GM18858 (cell line): ENCODE data around the gene CDK5RAP3.
"Not testable (repeated sequence)": the region's sequence is repeated elsewhere in the genome, so short reads cannot be mapped to it uniquely, and the experiment has no call there.

ENCODE experiments used
- ATAC-seq: cut with Tn5 transposase; IDR thresholded peaks from one replicate; pipeline ENCODE4 v1.9.1; 2021; ENCODE audit not compliant: unreplicated experiment

CDK5RAP3 gene

GRCh38 chr17:47996201-47996600 is 25.3 kb downstream of the CDK5RAP3 start:
- ATAC-seq = no peak

- no peak for ATAC-seq
Measured at GRCh38 chr17:47997586-47997985, 26.7 kb downstream of the CDK5RAP3 start.

DNA sequence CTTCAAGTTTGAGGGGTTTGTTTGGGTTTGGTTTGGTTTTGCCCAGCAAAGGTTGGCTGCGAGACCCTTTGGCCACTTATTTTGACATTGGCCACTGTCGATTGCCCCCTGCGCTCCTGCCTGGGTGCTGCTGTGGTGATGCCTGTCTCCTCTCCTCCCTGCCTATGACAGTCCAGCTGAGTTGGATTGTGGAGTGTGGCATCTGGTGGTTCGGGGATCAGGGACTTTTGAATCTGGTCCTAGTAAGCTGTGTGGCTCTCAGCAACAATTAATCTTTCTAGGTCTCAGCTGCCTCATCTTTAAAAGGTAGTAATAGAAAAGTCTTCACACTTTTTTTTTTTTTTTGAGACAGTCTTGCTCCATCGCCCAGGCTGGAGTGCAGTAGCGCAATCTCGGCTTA is 27.1 kb downstream of the CDK5RAP3 start:
- ATAC-seq = no peak

DNA sequence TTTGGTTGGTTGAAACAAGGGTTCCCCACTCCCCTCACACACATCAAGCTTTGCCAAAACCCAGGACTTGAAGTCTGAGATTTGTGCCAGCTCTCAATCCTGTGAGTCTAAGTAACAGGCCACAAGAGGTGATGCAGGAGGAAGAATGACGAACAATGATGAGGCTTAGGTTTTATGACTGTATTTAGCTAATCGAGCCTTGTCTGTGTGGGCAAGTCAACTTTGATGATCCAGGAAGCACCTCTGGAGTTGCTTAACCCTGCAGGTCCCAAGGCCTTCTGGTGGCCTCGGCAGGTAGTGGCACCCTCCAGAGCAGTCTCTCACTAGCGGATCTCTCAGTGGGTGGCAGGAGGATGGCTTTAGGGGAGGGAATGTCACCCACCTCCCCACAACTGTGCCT is 28.7 kb downstream of the CDK5RAP3 start:
- no peak for ATAC-seq

- no peak for ATAC-seq
Measured at GRCh38 chr17:48001197-48001596, 30.3 kb downstream of the CDK5RAP3 start.

DNA sequence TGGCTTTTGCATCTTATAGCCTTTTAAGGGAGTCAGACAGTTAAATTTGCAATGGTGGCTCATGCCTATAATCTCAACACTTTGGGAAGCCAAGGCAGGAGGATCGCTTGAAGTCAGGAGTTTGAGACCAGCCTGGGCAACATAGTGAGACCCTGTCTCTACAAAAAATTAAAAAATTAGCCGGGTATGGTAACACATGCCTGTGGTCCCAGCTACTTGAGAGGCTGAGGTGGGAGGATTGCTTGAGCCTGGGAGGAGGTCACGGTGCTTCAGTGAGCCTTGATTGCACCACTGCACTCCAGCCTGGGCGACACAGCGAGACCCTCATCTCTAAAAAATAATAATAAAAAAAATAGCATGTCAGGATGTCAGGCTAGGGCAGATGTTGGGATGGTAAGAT is 30.7 kb downstream of the CDK5RAP3 start:
- not testable (repeated sequence) for ATAC-seq

- ATAC-seq = peak; percentile 55
Measured at GRCh38 chr17:48002266-48002915, 31.5 kb downstream of the CDK5RAP3 start.

GRCh38 chr17:48002916-48003416 is 32.1 kb downstream of the CDK5RAP3 start:
- ATAC-seq = no peak

- no peak for ATAC-seq
Measured at GRCh38 chr17:48003417-48004151, 32.7 kb downstream of the CDK5RAP3 start.

DNA sequence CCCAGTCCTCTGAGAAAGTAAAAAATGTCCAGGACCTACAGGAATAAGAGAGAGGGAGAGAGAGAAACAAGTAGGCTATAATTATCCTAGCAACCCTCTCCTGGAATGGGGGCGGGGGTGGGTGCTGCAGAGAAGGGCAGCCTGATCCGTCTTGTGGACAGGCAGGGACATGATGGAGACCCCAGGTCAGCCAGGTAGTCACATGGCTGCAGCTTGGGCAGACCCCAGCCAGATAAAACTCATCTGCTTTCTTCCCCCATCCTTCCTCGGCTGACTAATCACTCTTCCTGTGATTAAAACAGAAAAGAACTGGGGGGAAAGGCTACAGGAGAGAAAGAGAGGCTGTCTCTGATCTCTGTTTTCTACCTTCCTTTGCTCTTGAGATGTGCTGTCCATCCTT is 34.1 kb downstream of the CDK5RAP3 start:
- no peak for ATAC-seq

GRCh38 chr17:48006936-48007709 is 36.2 kb downstream of the CDK5RAP3 start:
- ATAC-seq = no peak

DNA sequence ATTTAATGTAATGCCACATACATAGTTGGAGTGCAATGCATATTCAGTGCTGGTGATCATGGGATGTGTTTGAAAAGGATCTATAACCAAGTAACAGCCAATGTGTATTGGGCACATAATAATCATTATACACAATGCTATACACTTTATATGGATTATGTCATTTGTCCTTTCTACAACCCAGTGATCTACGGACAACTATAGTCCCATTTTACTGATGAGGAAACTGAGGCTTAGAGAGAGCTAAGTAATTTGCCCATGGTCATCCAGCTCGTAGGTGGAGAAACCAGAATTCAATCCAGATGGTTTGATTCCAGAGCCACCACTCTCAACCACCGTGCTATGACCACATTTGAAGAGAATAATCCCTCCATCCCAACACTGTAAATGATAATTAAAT is 39.3 kb downstream of the CDK5RAP3 start:
- no peak for ATAC-seq

DNA sequence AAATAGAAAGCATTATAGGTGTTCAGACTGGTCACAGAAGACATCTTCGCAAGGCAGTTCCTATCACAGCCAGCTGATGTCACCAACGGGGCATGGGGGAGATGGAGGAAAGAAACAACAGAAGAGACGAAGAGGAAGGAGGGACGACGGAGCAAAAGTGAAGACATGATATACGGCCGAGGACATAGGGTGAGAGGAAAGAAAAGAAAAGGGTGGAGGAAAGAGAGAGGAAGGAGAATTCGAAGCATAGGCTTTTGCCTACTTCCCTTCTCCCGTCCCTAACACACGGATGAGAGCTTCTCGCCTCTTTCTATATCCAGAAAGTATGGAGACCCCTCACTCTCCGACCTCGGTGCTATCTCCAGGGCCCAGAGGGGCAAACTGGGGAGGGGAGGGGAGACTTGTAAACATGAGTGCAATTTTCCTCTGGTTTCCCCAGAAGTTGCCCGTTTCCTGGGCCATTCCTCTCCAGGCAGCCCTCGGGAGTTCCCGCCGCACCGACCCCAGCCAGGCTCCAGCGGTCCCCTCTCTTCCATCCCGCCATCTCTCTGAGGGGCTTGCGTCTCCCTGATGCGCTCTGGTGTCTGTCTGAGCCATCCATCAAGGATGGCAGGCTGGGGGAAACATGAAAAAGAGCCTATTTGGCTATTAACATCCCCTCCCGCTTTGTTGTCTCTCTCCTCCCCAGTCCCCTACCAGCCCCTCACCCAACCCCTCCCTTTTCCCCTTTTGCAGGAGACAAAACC is 40.7 kb downstream of the CDK5RAP3 start:
- ATAC-seq = no peak

- ATAC-seq = no peak
Measured at GRCh38 chr17:48012151-48012520, 41.2 kb downstream of the CDK5RAP3 start.

DNA sequence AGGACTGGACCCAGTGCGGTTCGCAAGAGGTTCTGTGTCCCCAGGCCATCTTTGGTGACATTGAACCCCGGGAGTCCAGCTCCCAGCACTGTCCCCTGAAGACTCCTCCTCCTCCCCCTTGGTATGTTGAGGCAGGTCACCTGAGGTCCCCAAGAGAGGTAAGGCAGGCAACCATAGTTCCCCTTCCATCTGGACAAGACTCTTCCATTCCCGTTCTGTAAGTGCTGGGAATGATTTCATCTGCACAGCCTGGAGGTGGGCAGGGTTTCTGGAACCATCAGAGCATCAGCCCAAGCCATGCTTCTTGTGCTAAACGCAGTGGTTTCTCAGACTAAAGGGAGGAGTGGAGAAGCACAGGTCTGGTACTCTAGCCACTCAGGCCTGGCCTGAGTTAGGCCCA is 41.7 kb downstream of the CDK5RAP3 start:
- ATAC-seq = no peak

DNA sequence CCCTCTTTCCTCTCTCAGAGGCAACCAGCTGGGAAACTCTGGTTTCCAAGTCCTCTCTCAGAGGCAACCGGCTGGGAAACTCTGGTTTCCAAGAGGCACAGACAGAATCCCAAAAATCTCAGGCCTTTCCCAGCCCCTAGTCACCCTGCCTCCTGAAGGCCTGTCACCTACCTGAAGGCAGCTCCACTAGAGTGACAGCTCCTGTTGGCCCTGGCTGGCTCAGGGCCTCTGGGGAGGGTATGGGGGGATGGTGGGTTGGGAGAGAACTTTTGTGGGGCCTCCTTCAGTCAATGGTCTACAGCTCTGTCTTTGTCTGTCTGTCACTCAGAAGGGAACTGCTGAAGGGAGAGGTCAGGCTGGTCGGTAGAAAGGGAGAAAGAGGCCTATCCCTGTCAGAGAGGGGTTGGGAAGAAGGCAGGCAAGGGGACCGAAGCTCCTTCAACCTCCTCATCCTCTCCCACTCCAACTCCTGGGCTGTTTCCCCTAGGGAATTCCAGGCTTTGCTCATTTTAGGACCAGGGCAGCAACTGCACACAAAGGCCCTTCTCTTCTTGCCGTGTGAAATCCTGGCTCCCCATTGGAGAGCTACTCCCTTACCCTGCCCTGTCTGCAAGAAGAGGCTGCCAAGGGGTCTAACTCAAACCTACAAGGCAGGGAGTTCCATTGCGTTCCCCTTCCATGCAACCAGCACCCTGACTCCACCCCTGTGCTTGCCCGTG is 43.1 kb downstream of the CDK5RAP3 start:
- no peak for ATAC-seq

DNA sequence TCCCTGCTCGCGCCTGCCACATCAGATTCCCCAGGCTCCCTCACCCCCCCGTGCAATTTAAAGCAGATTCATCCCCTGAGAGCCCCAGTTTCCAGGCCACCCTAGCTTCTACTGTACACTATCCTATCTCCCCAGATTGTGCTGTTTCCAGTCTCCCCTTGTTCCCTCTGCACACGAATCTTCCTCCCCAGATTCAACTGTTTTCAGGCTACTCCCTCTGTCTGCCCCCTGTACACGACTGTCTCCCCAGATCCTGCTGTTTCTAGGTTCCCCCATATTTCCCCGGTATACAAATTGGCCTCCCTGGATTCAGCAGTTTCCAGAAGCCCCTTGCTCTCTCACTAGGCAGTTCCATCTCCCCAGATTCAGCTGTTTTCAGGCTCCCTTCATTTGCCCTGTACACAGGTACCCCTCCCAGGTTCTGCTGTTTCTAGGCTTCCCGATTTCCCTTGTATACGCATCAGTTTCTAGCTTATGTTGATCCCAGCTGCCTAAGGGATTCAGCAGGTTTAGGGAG is 43.7 kb downstream of the CDK5RAP3 start:
- no peak for ATAC-seq

- no peak for ATAC-seq
Measured at GRCh38 chr17:48016112-48016511, 45.2 kb downstream of the CDK5RAP3 start.

DNA sequence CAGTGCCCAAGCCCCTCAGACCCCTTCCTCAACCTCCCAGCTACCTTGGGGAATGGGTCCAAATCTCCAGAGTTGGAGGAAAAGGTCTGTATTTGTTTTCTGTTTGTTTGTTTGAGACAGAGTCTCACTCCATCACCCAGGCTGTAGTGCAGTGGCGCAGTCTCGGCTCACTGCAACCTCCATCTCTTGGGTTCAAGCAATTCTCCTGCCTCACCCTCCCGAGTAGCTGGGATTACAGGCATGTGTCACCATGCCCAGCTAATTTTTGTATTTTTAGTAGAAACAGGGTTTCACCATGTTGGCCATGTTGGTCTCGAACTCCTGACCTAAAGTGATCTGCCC is 46.9 kb downstream of the CDK5RAP3 start:
- ATAC-seq = not testable (repeated sequence)

- ATAC-seq = no peak
Measured at GRCh38 chr17:48021934-48022333, 51.0 kb downstream of the CDK5RAP3 start.
